ENCODE data around the gene MMP21.

DNA sequence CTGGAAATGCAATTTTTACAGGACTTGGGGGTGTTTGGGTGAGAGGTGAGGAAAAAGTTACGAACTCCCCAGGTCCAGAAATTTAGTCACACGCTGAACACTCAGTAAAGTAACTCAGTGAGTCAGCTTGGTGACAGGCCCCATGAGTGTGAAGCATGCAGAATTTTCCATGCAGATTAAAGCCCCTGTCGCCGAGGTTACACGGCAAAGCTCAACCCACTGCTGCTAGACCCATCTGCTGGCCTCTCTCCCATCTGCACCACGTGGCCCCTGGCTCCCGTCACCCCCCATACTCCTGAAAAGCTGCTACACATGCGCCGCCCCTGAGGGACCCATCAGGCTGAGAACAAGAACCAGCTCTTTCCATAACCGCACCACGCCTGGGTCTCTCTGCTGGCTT lies 7.0 kb upstream of the MMP21 start:
- TF ChIP-seq, protein P1, sequence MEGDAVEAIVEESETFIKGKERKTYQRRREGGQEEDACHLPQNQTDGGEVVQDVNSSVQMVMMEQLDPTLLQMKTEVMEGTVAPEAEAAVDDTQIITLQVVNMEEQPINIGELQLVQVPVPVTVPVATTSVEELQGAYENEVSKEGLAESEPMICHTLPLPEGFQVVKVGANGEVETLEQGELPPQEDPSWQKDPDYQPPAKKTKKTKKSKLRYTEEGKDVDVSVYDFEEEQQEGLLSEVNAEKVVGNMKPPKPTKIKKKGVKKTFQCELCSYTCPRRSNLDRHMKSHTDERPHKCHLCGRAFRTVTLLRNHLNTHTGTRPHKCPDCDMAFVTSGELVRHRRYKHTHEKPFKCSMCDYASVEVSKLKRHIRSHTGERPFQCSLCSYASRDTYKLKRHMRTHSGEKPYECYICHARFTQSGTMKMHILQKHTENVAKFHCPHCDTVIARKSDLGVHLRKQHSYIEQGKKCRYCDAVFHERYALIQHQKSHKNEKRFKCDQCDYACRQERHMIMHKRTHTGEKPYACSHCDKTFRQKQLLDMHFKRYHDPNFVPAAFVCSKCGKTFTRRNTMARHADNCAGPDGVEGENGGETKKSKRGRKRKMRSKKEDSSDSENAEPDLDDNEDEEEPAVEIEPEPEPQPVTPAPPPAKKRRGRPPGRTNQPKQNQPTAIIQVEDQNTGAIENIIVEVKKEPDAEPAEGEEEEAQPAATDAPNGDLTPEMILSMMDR (IDR thresholded peaks at IDR 0.05) = no peak
- no peak for TF ChIP-seq POLR2A (IDR thresholded peaks at IDR 0.05)
